Osteocyte (in vitro differentiated cells): ENCODE results near the gene LRP1B. TPM values are rescaled to one million over a fixed set of nuclear protein-coding genes. Genes with fewer than 3 reads are reported as not detected.

Experiments
- DNase-seq: peaks from one replicate; pipeline ENCODE4 v3.0.0; 2021; ENCODE audit warnings: mixed read lengths; ENCODE audit not compliant: unreplicated experiment; ENCODE audit errors: extremely low spot score
- H3K27ac Mint-ChIP-seq: one replicate; pipeline ENCODE4 v1.8.0; 2021; ENCODE audit warnings: mild to moderate bottlenecking, mixed read lengths; ENCODE audit not compliant: unreplicated experiment
- H3K27me3 Mint-ChIP-seq: one replicate; pipeline ENCODE4 v1.8.0; 2021; ENCODE audit warnings: mixed read lengths; ENCODE audit not compliant: unreplicated experiment
- H3K36me3 Mint-ChIP-seq: one replicate; pipeline ENCODE4 v1.8.0; 2021; ENCODE audit warnings: mixed read lengths; ENCODE audit not compliant: unreplicated experiment
- H3K4me1 Mint-ChIP-seq: one replicate; pipeline ENCODE4 v1.8.0; 2021; ENCODE audit warnings: mixed read lengths; ENCODE audit not compliant: unreplicated experiment
- H3K4me3 Mint-ChIP-seq: one replicate; pipeline ENCODE4 v1.8.0; 2021; ENCODE audit warnings: mild to moderate bottlenecking, moderate library complexity, mixed read lengths; ENCODE audit not compliant: unreplicated experiment
- H3K9me3 Mint-ChIP-seq: one replicate; pipeline ENCODE4 v1.8.0; 2021; ENCODE audit warnings: mixed read lengths; ENCODE audit not compliant: unreplicated experiment
- CTCF ChIP-seq: fragments of 200-600 bp; sonication (generic); IDR thresholded peaks from 2 replicates; pipeline ENCODE4 v1.5.0; 2021; ENCODE audit warnings: antibody characterized with exemption, mild to moderate bottlenecking, moderate library complexity
- total RNA-seq: library from RNA; stranded (reverse); gene quantifications from 2 replicates; pipeline ENCODE4 v1.2.1, GENCODE V29; 2021

The LRP1B gene
- total RNA-seq, 1 donor from 2014 or later, result 3.6 TPM

DNA sequence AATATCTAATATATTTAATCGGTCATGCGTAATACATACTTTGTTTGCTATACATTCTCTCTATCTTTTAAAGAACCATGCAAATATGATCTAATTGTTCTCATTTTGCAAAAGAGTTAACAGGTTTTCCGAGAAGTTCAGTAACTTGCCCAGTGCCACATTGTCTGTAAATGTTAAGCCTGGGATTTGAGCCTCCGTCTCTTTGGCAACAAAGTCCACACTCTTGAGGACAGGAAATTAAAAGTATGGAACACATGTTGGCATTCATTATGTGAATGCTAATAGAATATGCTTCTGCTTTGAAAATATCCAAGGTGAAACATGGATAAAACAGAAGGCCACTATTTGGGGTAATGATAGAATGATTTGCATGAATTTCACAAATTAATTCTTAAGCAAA, 85.2 kb downstream of the LRP1B start:
- H3K9me3 Mint-ChIP-seq, result no peaks in the 10 kb centered on the region
- TF ChIP-seq CTCF, result no peak
- no peaks in the 10 kb centered on the region for H3K27me3 Mint-ChIP-seq
- H3K4me3 Mint-ChIP-seq, result no peak overlapping the region
- no peak overlapping the region for H3K27ac Mint-ChIP-seq
- H3K4me1 Mint-ChIP-seq, result peaks cover 4% of the 10 kb centered on the region
- DNase-seq, result no peak
- no peaks in the 10 kb centered on the region for H3K36me3 Mint-ChIP-seq

DNA sequence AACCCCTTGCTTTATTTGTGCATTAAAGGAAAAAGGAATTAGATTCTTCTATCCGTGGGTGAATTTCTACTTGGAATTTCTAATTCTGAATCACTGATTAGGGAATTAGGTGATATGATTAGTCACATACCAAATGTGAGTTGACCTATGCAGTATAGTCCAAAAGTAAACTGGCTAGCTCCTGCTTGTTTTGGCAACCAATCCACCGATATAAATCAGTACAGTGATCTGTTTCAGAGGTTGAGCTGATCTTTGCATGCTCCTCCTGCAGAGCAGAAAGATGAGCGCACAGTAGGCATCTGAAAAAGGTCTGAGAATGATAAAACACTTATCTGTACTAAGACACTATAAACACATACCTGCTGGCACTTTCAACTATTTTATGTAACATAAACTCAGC, 86.6 kb downstream of the LRP1B start:
- H3K27me3 Mint-ChIP-seq, result no peaks in the 10 kb centered on the region
- no peaks in the 10 kb centered on the region for H3K36me3 Mint-ChIP-seq
- no peak for DNase-seq
- no peak overlapping the region for H3K4me3 Mint-ChIP-seq
- no peak for TF ChIP-seq CTCF
- no peaks in the 10 kb centered on the region for H3K9me3 Mint-ChIP-seq
- no peak overlapping the region for H3K27ac Mint-ChIP-seq
- peaks cover 13% of the 10 kb centered on the region for H3K4me1 Mint-ChIP-seq

GRCh38 chr2:142042536-142043199, 88.1 kb downstream of the LRP1B start:
- TF ChIP-seq CTCF, result no peak
- Mint-ChIP-seq H3K4me1 (peaks cover 22% of the 10 kb centered on the region), H3K27me3 (no peaks in the 10 kb centered on the region), H3K27ac (no peak overlapping the region), H3K9me3 (no peaks in the 10 kb centered on the region), H3K4me3 (no peak overlapping the region), H3K36me3 (no peaks in the 10 kb centered on the region)
- no peak for DNase-seq

- H3K27me3 Mint-ChIP-seq, result no peaks in the 10 kb centered on the region
- DNase-seq, result no peak
- H3K9me3 Mint-ChIP-seq, result no peaks in the 10 kb centered on the region
- TF ChIP-seq CTCF, result no peak
- no peak overlapping the region for H3K4me3 Mint-ChIP-seq
- H3K4me1 Mint-ChIP-seq, result peaks cover 29% of the 10 kb centered on the region
- no peak overlapping the region for H3K27ac Mint-ChIP-seq
- H3K36me3 Mint-ChIP-seq, result no peaks in the 10 kb centered on the region
These were observed 88.8 kb downstream of the LRP1B start for GRCh38 chr2:142041996-142042395.

- Mint-ChIP-seq H3K36me3 (no peaks in the 10 kb centered on the region), H3K27ac (no peak overlapping the region), H3K4me1 (peaks cover 34% of the 10 kb centered on the region), H3K9me3 (peaks cover under 1% of the 10 kb centered on the region), H3K27me3 (no peaks in the 10 kb centered on the region), H3K4me3 (no peak overlapping the region)
- no peak for TF ChIP-seq CTCF
- DNase-seq, result no peak
These were observed 89.7 kb downstream of the LRP1B start for GRCh38 chr2:142041105-142041504.
